GM12878 (cell line): ENCODE data around the gene MZB1. TPM values are rescaled to one million over a fixed set of nuclear protein-coding genes. Genes with fewer than 3 reads are reported as not detected.

ENCODE experiments used
- ATF2 ChIP-seq: IDR thresholded peaks from 2 replicates; pipeline ENCODE4 v1.6.1; 2012; ENCODE audit warnings: low read length, inconsistent platforms
- NR2C1 ChIP-seq: fragments of 450-650 bp; IDR thresholded peaks from 2 replicates; pipeline ENCODE4 v1.6.1; 2017; ENCODE audit warnings: antibody characterized with exemption, mild to moderate bottlenecking, moderate library complexity
- PRDM15 ChIP-seq: fragments of 450-650 bp; formaldehyde crosslinking; IDR thresholded peaks from 2 replicates; pipeline ENCODE4 v1.4.0; 2020; ENCODE audit warnings: mild to moderate bottlenecking, moderate library complexity
- RAD51 ChIP-seq: fragments of 450-650 bp; IDR thresholded peaks from 2 replicates; pipeline ENCODE4 v1.6.1; 2016; ENCODE audit warnings: moderate library complexity, mild to moderate bottlenecking, inconsistent platforms
- ZNF217 ChIP-seq: fragments of 450-650 bp; IDR thresholded peaks from 2 replicates; pipeline ENCODE4 v1.6.1; 2017; ENCODE audit warnings: antibody characterized with exemption, mild to moderate bottlenecking
- polyA plus RNA-seq, 11 experiments: library from polyadenylated mRNA; depleted of rRNA in 4 of 11; unstranded in 6 of 11; stranded (reverse) in 5 of 11; fragments of >200 nt; fragmentation: Nextera tagmentation in 4 of 11; fragmentation: Illumina TruSeq in 1 of 11; extraction: Ambion mirVana in 4 of 11; extraction: Trizol in 1 of 11; gene quantifications; 1 replicate in 1 of 11; 2 replicates in 10 of 11; pipeline versions ENCODE4 v1.2.1 to v1.2.3, GENCODE V29; 2011 to 2016; ENCODE audit warnings: inconsistent platforms in 2 of 11, missing spikeins in 2 of 11, low read depth in 1 of 11
- total RNA-seq, 4 experiments: library from RNA; depleted of rRNA in 3 of 4; stranded (reverse); fragments of >200 nt in 3 of 4; fragmentation: Illumina TruSeq in 1 of 4; extraction: Trizol in 1 of 4; gene quantifications; 2 replicates each; pipeline versions ENCODE4 v1.2.1 to v1.2.3, GENCODE V29; 2013 to 2021
- TF ChIP-seq, protein P1 (sequence below): fragments of 450-650 bp; IDR thresholded peaks from 2 replicates; pipeline ENCODE4 v1.6.1; 2017; ENCODE audit warnings: mild to moderate bottlenecking, moderate library complexity
- TF ChIP-seq, protein P2 (sequence below): fragments of 450-650 bp; IDR thresholded peaks from 2 replicates; pipeline ENCODE4 v1.6.1; 2017; ENCODE audit warnings: mild to moderate bottlenecking, moderate library complexity
- TF ChIP-seq, protein P3 (sequence below): fragments of 450-650 bp; IDR thresholded peaks from 2 replicates; pipeline ENCODE4 v1.6.1; 2018; ENCODE audit warnings: borderline replicate concordance, mild to moderate bottlenecking; ENCODE audit not compliant: partially characterized antibody

The MZB1 gene
- total and polyA plus RNA-seq, 10 of the 15 experiments (the other 5 are each of a cell fraction or from before 2014, with no cell fraction given) = 19.3 to 406 (median 188) TPM

DNA sequence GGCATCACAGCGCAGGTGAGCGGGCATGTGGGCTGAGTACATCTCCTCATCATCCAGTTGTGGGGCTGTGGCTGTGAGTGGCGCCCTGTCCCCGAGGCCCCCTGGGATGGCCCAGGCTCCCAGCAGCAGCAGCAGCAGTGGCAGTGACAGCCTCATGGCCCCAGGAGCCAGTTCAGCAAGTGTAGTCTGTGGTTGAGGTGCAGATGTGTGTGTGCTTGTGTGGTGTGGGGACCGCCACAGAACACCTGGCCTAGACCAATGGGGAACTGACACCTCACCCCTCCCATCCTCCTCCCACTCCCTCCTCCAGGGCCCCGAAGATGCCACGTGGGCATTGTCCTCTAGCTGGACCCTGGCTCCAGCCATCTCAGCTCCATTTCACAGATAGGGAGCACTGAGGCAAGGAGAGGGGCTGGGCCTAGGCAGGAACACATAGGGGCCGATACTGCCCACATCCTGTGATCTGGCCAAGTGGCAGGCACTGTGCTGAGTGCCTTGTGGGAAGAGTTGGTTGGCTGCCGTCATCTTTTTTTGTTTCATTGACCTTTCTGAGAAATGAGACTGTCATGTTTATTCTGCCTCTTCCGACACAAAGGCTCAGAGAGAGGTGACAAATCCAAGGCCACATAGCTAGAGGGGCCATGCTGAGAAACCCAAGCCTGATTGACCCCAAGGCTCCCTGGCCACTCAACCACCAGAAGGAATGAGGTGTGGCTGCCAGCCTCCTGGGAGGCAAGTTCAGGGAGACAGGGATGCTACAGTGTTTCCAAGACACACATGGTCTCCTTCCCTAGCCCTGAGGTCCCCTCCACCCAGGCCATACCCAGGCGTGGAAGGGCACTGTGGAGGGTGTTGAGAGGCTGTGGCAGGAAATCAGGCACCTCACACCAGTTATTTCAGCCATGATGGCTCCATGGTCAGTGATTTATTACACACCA lies at the start of gene MZB1 (continued):
- TF ChIP-seq, protein P1, sequence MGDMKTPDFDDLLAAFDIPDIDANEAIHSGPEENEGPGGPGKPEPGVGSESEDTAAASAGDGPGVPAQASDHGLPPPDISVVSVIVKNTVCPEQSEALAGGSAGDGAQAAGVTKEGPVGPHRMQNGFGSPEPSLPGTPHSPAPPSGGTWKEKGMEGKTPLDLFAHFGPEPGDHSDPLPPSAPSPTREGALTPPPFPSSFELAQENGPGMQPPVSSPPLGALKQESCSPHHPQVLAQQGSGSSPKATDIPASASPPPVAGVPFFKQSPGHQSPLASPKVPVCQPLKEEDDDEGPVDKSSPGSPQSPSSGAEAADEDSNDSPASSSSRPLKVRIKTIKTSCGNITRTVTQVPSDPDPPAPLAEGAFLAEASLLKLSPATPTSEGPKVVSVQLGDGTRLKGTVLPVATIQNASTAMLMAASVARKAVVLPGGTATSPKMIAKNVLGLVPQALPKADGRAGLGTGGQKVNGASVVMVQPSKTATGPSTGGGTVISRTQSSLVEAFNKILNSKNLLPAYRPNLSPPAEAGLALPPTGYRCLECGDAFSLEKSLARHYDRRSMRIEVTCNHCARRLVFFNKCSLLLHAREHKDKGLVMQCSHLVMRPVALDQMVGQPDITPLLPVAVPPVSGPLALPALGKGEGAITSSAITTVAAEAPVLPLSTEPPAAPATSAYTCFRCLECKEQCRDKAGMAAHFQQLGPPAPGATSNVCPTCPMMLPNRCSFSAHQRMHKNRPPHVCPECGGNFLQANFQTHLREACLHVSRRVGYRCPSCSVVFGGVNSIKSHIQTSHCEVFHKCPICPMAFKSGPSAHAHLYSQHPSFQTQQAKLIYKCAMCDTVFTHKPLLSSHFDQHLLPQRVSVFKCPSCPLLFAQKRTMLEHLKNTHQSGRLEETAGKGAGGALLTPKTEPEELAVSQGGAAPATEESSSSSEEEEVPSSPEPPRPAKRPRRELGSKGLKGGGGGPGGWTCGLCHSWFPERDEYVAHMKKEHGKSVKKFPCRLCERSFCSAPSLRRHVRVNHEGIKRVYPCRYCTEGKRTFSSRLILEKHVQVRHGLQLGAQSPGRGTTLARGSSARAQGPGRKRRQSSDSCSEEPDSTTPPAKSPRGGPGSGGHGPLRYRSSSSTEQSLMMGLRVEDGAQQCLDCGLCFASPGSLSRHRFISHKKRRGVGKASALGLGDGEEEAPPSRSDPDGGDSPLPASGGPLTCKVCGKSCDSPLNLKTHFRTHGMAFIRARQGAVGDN = peak; percentile 96
- TF ChIP-seq, protein P2, sequence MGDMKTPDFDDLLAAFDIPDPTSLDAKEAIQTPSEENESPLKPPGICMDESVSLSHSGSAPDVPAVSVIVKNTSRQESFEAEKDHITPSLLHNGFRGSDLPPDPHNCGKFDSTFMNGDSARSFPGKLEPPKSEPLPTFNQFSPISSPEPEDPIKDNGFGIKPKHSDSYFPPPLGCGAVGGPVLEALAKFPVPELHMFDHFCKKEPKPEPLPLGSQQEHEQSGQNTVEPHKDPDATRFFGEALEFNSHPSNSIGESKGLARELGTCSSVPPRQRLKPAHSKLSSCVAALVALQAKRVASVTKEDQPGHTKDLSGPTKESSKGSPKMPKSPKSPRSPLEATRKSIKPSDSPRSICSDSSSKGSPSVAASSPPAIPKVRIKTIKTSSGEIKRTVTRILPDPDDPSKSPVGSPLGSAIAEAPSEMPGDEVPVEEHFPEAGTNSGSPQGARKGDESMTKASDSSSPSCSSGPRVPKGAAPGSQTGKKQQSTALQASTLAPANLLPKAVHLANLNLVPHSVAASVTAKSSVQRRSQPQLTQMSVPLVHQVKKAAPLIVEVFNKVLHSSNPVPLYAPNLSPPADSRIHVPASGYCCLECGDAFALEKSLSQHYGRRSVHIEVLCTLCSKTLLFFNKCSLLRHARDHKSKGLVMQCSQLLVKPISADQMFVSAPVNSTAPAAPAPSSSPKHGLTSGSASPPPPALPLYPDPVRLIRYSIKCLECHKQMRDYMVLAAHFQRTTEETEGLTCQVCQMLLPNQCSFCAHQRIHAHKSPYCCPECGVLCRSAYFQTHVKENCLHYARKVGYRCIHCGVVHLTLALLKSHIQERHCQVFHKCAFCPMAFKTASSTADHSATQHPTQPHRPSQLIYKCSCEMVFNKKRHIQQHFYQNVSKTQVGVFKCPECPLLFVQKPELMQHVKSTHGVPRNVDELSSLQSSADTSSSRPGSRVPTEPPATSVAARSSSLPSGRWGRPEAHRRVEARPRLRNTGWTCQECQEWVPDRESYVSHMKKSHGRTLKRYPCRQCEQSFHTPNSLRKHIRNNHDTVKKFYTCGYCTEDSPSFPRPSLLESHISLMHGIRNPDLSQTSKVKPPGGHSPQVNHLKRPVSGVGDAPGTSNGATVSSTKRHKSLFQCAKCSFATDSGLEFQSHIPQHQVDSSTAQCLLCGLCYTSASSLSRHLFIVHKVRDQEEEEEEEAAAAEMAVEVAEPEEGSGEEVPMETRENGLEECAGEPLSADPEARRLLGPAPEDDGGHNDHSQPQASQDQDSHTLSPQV = no peak
- TF ChIP-seq PRDM15 (CRISPR knock-in tag) (no peak), RAD51 (peak; percentile 89), ZNF217 (peak; percentile 95), NR2C1 (no peak), ATF2 (no peak)
- TF ChIP-seq, protein P3, sequence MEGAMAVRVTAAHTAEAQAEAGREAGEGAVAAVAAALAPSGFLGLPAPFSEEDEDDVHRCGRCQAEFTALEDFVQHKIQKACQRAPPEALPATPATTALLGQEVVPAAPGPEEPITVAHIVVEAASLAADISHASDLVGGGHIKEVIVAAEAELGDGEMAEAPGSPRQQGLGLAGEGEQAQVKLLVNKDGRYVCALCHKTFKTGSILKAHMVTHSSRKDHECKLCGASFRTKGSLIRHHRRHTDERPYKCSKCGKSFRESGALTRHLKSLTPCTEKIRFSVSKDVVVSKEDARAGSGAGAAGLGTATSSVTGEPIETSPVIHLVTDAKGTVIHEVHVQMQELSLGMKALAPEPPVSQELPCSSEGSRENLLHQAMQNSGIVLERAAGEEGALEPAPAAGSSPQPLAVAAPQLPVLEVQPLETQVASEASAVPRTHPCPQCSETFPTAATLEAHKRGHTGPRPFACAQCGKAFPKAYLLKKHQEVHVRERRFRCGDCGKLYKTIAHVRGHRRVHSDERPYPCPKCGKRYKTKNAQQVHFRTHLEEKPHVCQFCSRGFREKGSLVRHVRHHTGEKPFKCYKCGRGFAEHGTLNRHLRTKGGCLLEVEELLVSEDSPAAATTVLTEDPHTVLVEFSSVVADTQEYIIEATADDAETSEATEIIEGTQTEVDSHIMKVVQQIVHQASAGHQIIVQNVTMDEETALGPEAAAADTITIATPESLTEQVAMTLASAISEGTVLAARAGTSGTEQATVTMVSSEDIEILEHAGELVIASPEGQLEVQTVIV = no peak
